ENCODE measurements around the gene FSTL4.

FSTL4 gene

DNA sequence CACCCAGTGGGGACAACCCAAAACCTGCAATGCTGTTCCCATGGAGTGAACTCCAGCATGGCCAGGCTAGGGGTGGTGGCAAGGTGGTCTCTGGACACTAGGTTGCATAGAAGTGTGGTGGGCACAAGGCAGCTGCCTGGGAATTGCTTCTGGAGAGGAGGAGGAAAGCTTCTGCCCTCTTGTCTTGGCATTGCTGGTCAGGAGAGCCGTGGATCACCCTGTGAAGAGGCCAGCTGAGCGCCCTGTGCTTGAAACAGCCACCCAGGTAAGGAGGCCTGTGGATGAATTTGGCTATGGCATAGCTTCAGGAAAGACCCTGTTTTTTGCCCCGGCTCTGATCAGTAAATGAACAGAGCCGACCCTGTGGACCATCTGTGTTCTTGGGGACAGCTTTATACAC, 287.4 kb downstream of the FSTL4 start:
- Histone ChIP-seq H3K4me3 (ENCODE audit: low read length in 2 of 2) (no peak overlapping the region), H3K9me3 (ENCODE audit: control insufficient read depth in 2 of 2, low read length in 2 of 2) (no peaks in the 10 kb centered on the region), H3K36me3 (ENCODE audit: control insufficient read depth in 2 of 2, insufficient read depth in 2 of 2, low read length in 2 of 2) (no peaks in the 10 kb centered on the region), H3K4me1 (ENCODE audit: control insufficient read depth, insufficient read depth, low read length) (no peaks in the 10 kb centered on the region), H3K27me3 (ENCODE audit: control insufficient read depth in 1 of 2, insufficient read depth in 2 of 2, low read length in 2 of 2) (peaks cover 0 to 3% of the 10 kb centered on the region in 2 donors), H3K27ac (ENCODE audit: low read length) (no peak overlapping the region), H3K9ac (ENCODE audit: low read length in 2 of 2) (no peak overlapping the region)

DNA sequence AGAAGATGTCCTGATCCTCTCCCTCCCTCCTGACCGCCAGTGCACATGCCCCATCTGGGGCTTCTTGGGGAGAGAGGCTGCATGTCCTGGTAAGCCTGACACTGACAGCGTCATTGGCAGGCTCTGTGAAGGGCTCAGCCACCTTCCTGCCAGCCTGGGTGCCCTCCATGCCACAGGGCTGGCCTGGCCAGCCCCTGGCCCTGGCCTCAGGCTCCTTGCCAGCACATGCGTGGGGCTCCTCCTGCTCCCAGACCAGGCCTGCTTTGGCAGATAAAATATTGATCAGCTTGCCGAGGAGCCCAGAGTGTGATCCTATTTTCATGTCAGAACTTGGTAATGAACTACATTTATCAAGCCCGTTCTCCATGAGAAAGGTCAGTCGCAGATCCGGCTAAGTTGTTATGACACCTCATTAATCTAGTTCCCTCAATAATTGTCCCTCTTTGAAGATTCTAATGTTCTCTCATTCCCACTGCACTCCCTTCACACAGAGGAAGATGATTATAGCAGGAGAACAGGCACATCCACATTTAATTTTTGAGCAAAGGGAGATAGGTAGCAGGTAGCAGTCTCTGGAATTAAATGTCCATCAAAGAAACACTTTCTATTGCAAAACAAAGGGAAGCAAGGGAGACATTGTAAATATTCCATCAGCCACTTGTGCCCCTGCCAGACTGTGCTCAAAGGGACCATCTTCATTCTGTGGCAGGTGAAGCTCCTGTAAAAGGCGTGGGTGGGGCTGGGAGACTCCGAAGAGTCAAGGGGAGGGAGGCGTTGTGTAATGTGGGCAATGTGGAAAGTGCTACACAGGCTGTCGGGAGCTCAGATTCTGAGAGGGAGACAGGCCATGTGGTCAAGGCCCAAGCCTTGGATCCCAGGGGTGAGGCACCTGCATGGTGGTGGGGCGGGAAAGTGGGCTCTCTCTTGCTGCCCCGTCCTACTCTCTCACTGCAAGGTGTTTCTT, 288.6 kb downstream of the FSTL4 start:
- H3K27me3 ChIP-seq (ENCODE audit: control insufficient read depth in 1 of 2, insufficient read depth in 2 of 2, low read length in 2 of 2), result peaks cover 0 to 3% of the 10 kb centered on the region in 2 donors
- no peak overlapping the region for H3K27ac ChIP-seq (ENCODE audit: low read length)
- H3K9ac ChIP-seq (ENCODE audit: low read length in 2 of 2), result no peak overlapping the region
- H3K4me3 ChIP-seq (ENCODE audit: low read length in 2 of 2), result no peak overlapping the region
- H3K4me1 ChIP-seq (ENCODE audit: control insufficient read depth, insufficient read depth, low read length), result no peaks in the 10 kb centered on the region
- no peaks in the 10 kb centered on the region for H3K36me3 ChIP-seq (ENCODE audit: control insufficient read depth in 2 of 2, insufficient read depth in 2 of 2, low read length in 2 of 2)
- no peaks in the 10 kb centered on the region for H3K9me3 ChIP-seq (ENCODE audit: control insufficient read depth in 2 of 2, low read length in 2 of 2)

DNA sequence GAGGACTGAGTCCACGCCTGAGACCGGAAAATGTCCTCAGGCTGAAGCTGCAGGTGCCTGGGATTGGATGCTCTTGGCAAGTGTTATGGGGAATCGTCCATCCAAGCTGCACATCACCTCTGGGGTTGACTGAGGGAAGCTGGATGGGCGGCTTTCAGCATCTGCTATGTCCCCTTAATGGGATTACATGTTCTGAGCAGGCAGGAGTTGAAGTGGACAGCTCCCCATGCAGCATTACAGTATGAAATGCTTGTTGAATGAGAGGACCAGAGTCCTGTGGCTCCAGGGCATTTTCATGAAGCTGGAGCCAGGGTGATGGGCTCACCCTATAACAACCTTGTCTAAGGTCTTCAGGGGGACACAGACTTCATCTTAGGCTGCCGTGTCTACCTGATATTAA, 289.6 kb downstream of the FSTL4 start:
- no peak overlapping the region for H3K4me3 ChIP-seq (ENCODE audit: low read length in 2 of 2)

DNA sequence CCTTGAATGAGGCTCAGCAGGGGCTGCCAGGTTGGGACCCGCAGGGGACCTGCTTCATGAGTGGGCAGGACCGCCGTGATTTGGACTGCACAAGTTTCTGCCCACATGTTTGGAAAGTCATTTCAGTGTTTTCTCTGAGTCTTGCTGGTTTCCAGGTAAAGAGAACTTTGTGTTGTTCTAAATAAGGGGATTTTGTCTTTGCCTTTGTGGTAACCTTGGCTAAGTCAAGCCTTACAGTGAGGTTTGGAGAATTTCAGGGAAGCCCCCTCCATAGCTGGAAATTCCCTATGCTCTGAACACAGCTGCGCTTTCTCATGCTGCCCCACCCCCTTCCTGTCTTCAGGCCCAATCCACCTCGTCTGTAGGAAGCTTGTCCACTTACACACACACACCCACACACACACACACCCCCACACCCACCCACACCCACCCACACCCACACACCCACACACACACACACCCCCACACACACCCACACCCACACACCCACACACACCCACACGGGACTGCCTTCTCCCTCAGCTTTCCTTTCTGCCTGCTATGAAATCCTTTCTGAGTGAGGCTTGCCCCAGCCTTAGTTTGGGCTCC, 290.4 kb downstream of the FSTL4 start:
- Histone ChIP-seq H3K9me3 (ENCODE audit: control insufficient read depth in 2 of 2, low read length in 2 of 2) (no peaks in the 10 kb centered on the region), H3K9ac (ENCODE audit: low read length in 2 of 2) (no peak overlapping the region), H3K4me3 (ENCODE audit: low read length in 2 of 2) (no peak overlapping the region), H3K4me1 (ENCODE audit: control insufficient read depth, insufficient read depth, low read length) (no peaks in the 10 kb centered on the region), H3K27ac (ENCODE audit: low read length) (no peak overlapping the region), H3K27me3 (ENCODE audit: control insufficient read depth in 1 of 2, insufficient read depth in 2 of 2, low read length in 2 of 2) (peaks cover 0 to 3% of the 10 kb centered on the region in 2 donors), H3K36me3 (ENCODE audit: control insufficient read depth in 2 of 2, insufficient read depth in 2 of 2, low read length in 2 of 2) (no peaks in the 10 kb centered on the region)

More for the DNA sequence above, 289.6 kb downstream of the FSTL4 start:
- no peaks in the 10 kb centered on the region for H3K36me3 ChIP-seq (ENCODE audit: control insufficient read depth in 2 of 2, insufficient read depth in 2 of 2, low read length in 2 of 2)
- no peaks in the 10 kb centered on the region for H3K4me1 ChIP-seq (ENCODE audit: control insufficient read depth, insufficient read depth, low read length)
- H3K9me3 ChIP-seq (ENCODE audit: control insufficient read depth in 2 of 2, low read length in 2 of 2), result no peaks in the 10 kb centered on the region
- peaks cover 0 to 3% of the 10 kb centered on the region in 2 donors for H3K27me3 ChIP-seq (ENCODE audit: control insufficient read depth in 1 of 2, insufficient read depth in 2 of 2, low read length in 2 of 2)
- no peak overlapping the region for H3K27ac ChIP-seq (ENCODE audit: low read length)
- H3K9ac ChIP-seq (ENCODE audit: low read length in 2 of 2), result no peak overlapping the region

DNA sequence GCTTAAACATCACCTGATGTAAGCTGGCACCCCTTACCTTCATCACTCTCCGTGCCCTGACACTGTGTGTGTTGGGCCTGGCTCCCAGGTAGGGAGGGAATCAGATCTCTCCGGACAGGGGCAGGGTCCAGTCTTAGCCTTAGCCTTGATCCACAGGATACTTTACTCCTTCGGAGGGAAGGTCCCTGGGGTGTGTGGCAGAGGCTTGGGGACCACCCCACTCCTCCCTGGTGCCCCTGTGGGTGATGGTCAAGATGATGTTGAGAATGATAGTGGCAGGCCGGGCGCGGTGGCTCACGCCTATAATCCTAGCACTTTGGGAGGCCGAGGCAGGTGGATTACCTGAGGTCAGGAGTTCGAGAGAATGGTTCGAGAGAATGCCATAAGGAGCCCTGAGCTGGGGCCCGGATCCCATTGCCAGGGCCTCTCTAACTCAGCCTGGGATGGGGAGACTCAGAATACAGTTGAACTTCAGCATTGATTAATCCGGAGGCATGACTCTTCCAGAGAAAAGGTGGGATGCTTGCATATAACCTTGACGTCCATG, 291.0 kb downstream of the FSTL4 start:
- Histone ChIP-seq H3K27me3 (ENCODE audit: control insufficient read depth in 1 of 2, insufficient read depth in 2 of 2, low read length in 2 of 2) (peaks cover 0 to 3% of the 10 kb centered on the region in 2 donors), H3K9ac (ENCODE audit: low read length in 2 of 2) (no peak overlapping the region)

DNA sequence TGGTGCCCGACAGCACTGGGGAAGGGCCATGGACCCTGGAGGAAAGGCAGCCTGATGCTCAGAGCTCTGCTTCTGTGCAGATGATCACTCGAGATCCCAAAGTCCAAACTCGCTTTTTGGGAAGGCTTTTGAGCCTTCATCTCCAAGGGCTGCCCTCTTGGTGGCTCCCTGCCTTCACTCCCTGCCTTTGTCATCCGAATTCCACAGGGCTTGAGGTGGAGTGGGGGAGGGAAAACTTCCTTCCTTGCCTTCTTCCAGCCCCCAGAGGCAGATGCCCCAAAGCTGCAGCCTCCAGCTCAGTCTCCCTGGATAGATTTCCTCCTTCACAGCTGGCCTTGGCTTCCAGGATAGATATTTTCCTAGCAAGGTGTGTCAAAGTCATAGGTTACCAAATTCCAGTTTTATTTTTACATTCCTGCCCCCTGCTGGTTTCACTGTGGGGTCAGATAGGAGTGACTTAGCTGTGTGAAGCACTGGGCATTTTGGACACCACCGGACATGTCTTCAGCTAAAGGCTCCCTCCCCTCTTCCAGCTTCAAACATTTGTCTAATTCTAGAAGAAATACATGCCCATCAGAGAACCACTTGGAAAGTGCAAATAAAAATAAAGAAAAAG, 292.3 kb downstream of the FSTL4 start:
- Histone ChIP-seq H3K27ac (ENCODE audit: low read length) (no peak overlapping the region), H3K9me3 (ENCODE audit: control insufficient read depth in 2 of 2, low read length in 2 of 2) (no peaks in the 10 kb centered on the region), H3K4me1 (ENCODE audit: control insufficient read depth, insufficient read depth, low read length) (no peaks in the 10 kb centered on the region), H3K36me3 (ENCODE audit: control insufficient read depth in 2 of 2, insufficient read depth in 2 of 2, low read length in 2 of 2) (no peaks in the 10 kb centered on the region), H3K27me3 (ENCODE audit: control insufficient read depth in 1 of 2, insufficient read depth in 2 of 2, low read length in 2 of 2) (peaks cover 0 to 3% of the 10 kb centered on the region in 2 donors), H3K4me3 (ENCODE audit: low read length in 2 of 2) (no peak overlapping the region), H3K9ac (ENCODE audit: low read length in 2 of 2) (no peak overlapping the region)

More for the DNA sequence above, 291.0 kb downstream of the FSTL4 start:
- Histone ChIP-seq H3K36me3 (ENCODE audit: control insufficient read depth in 2 of 2, insufficient read depth in 2 of 2, low read length in 2 of 2) (no peaks in the 10 kb centered on the region), H3K4me3 (ENCODE audit: low read length in 2 of 2) (no peak overlapping the region), H3K9me3 (ENCODE audit: control insufficient read depth in 2 of 2, low read length in 2 of 2) (no peaks in the 10 kb centered on the region), H3K27ac (ENCODE audit: low read length) (no peak overlapping the region), H3K4me1 (ENCODE audit: control insufficient read depth, insufficient read depth, low read length) (no peaks in the 10 kb centered on the region)

DNA sequence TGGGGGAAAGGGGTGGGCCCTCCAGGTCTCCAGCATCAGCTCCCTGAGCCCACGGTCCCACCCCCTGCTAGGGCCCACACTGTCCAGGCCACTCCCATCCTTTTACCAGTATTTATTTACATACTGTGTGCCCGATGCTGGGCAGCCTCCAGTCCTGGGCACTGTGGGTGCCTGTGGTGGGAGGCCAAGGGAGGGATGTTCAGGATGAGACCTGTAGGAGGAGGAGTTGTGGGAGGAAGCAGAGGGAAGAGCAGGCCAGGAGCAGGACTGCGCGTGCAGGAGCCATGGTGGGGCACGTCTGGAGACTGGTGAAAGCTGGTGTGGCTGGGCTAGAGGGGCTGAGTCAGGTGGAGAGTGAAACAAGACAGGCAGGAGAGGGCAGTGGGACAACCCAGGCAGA, 293.1 kb downstream of the FSTL4 start:
- H3K4me3 ChIP-seq (ENCODE audit: low read length in 2 of 2), result no peak overlapping the region
- no peaks in the 10 kb centered on the region for H3K36me3 ChIP-seq (ENCODE audit: control insufficient read depth in 2 of 2, insufficient read depth in 2 of 2, low read length in 2 of 2)
- H3K9ac ChIP-seq (ENCODE audit: low read length in 2 of 2), result no peak overlapping the region
- H3K27me3 ChIP-seq (ENCODE audit: control insufficient read depth in 1 of 2, insufficient read depth in 2 of 2, low read length in 2 of 2), result peaks cover 0 to 3% of the 10 kb centered on the region in 2 donors
- no peak overlapping the region for H3K27ac ChIP-seq (ENCODE audit: low read length)
- no peaks in the 10 kb centered on the region for H3K9me3 ChIP-seq (ENCODE audit: control insufficient read depth in 2 of 2, low read length in 2 of 2)
- H3K4me1 ChIP-seq (ENCODE audit: control insufficient read depth, insufficient read depth, low read length), result no peaks in the 10 kb centered on the region

DNA sequence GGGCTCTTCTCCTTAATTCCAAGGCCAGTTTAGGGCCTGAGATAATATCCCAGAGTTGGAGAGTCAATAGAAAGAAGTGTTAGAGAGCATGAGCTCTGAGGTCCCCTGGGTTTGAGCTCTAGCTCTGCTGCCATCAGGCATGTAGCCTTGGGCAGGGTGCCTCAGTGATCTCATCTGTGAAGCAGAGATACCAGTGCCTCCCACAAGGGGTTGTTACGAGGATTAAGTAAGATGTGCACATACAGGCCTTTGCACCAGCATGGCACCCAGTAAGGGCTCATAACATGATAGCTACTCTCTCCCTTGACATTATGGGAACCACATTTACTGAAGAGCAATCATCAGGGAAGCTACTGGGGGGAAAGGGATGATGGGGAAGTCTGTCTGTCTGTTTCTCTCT, 294.8 kb downstream of the FSTL4 start:
- no peak overlapping the region for H3K9ac ChIP-seq (ENCODE audit: low read length in 2 of 2)
- no peaks in the 10 kb centered on the region for H3K27me3 ChIP-seq (ENCODE audit: control insufficient read depth in 1 of 2, insufficient read depth in 2 of 2, low read length in 2 of 2)
- H3K27ac ChIP-seq (ENCODE audit: low read length), result no peak overlapping the region
- no peaks in the 10 kb centered on the region for H3K4me1 ChIP-seq (ENCODE audit: control insufficient read depth, insufficient read depth, low read length)
- H3K4me3 ChIP-seq (ENCODE audit: low read length in 2 of 2), result no peak overlapping the region
- H3K9me3 ChIP-seq (ENCODE audit: control insufficient read depth in 2 of 2, low read length in 2 of 2), result no peaks in the 10 kb centered on the region
- H3K36me3 ChIP-seq (ENCODE audit: control insufficient read depth in 2 of 2, insufficient read depth in 2 of 2, low read length in 2 of 2), result no peaks in the 10 kb centered on the region

DNA sequence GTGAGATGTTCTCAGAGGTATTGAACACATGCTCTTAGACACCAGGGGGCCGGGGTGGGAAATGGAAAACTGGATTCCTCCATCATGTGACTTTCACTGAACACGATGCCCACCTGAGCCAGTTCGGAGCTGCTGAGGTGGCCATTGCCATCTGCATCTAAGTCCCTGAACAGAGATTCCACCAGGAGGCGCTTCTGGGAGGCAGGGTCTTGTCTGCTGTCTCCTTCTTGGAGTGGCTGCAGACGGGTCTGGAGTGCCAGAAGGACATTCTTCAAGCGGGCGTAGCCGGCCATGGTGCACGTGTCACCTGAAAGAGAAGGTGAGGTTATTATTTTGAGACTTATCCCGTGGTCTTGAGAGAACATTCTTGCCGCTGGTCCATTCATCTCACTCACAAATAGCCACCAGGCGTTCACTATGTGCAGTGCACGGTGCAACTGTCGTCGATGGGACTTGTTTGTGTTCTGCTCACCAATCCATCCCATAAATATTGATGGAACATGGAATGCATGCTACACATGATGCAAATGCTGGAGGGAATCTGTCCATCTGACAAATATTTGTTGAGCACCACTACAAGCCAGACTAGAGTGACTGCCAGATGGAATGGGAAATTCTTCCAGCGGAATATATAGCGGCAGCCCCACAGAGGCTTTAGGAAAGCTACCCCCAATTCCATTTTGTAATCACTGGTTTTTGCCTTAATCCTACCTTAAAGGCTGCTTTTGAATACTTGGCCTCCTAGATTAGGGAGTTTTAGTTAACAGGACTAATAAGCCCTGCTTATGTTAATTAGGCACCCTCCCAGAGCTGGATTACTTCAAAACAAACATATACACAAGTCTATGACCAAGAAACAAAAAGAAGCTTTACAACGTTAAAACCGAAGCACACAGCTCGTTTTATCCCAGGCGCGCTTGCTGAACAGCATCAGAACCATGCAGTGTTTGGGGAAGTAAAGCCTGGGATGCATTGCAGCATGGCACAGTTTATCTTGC, 295.7 kb downstream of the FSTL4 start:
- Histone ChIP-seq H3K36me3 (ENCODE audit: control insufficient read depth in 2 of 2, insufficient read depth in 2 of 2, low read length in 2 of 2) (no peaks in the 10 kb centered on the region), H3K27ac (ENCODE audit: low read length) (no peak overlapping the region), H3K27me3 (ENCODE audit: control insufficient read depth in 1 of 2, insufficient read depth in 2 of 2, low read length in 2 of 2) (no peaks in the 10 kb centered on the region), H3K9me3 (ENCODE audit: control insufficient read depth in 2 of 2, low read length in 2 of 2) (no peaks in the 10 kb centered on the region), H3K9ac (ENCODE audit: low read length in 2 of 2) (no peak overlapping the region), H3K4me1 (ENCODE audit: control insufficient read depth, insufficient read depth, low read length) (no peaks in the 10 kb centered on the region), H3K4me3 (ENCODE audit: low read length in 2 of 2) (no peak overlapping the region)

DNA sequence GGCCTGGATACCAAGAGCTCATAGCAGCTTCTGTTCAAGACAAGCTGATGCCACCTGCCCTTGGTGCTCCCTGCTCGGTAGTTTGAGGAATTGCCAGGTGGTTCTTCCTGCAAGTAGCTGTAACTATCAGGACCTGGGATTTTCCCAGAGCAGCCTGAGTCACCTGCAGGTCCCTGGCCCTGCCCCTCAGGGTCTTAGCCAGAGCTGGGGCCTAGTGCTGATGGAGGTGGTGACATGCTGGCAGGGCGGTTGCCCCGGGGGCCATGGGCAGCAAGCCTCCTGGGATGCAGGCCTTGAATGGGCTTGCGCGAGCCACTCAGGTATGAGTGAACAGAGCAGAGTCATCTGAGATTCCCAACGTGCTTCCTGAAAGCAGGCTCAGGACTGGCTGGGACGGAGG, 298.3 kb downstream of the FSTL4 start:
- Histone ChIP-seq H3K4me3 (ENCODE audit: low read length in 2 of 2) (no peak overlapping the region), H3K4me1 (ENCODE audit: control insufficient read depth, insufficient read depth, low read length) (no peaks in the 10 kb centered on the region), H3K9ac (ENCODE audit: low read length in 2 of 2) (no peak overlapping the region), H3K27ac (ENCODE audit: low read length) (no peak overlapping the region), H3K27me3 (ENCODE audit: control insufficient read depth in 1 of 2, insufficient read depth in 2 of 2, low read length in 2 of 2) (no peaks in the 10 kb centered on the region), H3K36me3 (ENCODE audit: control insufficient read depth in 2 of 2, insufficient read depth in 2 of 2, low read length in 2 of 2) (no peaks in the 10 kb centered on the region), H3K9me3 (ENCODE audit: control insufficient read depth in 2 of 2, low read length in 2 of 2) (no peaks in the 10 kb centered on the region)

All from stomach smooth muscle (tissue), 2 donors.